Measurements from ENCODE around the gene DONSON. TPM values are rescaled to one million over a fixed set of nuclear protein-coding genes. Genes with fewer than 3 reads are reported as not detected.

The DONSON gene
- total RNA-seq, 4 donors from 2014 or later = 6.1 to 13.2 (median 11.9) TPM

DNA sequence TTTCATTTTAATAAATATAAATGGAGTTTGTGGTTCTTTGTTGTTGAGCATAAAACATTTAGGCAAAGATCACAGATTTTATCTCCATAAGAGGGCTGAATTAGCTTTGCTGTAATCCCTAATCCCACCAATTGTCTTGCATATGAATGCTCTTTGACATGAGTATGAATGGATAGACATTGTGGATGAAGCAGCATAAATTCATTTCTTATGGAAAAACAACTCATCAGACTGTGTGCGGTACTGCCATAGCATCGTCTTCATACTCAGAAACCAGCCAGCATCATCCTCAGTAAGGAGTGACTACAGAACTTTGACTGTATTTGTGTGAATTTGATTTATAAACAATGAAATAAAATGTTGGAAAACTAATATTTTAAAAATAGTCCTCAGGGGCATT lies 26.1 kb downstream of the DONSON start:
- Histone ChIP-seq H3K27me3 (no peaks in the 10 kb centered on the region), H3K36me3 (peaks cover 11 to 97% (median 31%) of the 10 kb centered on the region in 3 donors), H3K27ac (no peak overlapping the region), H3K9me3 (no peaks in the 10 kb centered on the region), H3K4me3 (no peak overlapping the region), H3K4me1 (peaks cover 0 to 16% (median 0%) of the 10 kb centered on the region in 3 donors)
- DNase-seq = no peak
- 90 to 98% methylated on average over 2 of the region's 2 CpGs for WGBS, 2 donors
- TF ChIP-seq, protein P1, sequence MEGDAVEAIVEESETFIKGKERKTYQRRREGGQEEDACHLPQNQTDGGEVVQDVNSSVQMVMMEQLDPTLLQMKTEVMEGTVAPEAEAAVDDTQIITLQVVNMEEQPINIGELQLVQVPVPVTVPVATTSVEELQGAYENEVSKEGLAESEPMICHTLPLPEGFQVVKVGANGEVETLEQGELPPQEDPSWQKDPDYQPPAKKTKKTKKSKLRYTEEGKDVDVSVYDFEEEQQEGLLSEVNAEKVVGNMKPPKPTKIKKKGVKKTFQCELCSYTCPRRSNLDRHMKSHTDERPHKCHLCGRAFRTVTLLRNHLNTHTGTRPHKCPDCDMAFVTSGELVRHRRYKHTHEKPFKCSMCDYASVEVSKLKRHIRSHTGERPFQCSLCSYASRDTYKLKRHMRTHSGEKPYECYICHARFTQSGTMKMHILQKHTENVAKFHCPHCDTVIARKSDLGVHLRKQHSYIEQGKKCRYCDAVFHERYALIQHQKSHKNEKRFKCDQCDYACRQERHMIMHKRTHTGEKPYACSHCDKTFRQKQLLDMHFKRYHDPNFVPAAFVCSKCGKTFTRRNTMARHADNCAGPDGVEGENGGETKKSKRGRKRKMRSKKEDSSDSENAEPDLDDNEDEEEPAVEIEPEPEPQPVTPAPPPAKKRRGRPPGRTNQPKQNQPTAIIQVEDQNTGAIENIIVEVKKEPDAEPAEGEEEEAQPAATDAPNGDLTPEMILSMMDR (IDR thresholded peaks at IDR 0.05) = no peak
- no peak for TF ChIP-seq POLR2A (IDR thresholded peaks at IDR 0.05)
- intact Hi-C loops (cut with DNase I) = no loop called here

DNA sequence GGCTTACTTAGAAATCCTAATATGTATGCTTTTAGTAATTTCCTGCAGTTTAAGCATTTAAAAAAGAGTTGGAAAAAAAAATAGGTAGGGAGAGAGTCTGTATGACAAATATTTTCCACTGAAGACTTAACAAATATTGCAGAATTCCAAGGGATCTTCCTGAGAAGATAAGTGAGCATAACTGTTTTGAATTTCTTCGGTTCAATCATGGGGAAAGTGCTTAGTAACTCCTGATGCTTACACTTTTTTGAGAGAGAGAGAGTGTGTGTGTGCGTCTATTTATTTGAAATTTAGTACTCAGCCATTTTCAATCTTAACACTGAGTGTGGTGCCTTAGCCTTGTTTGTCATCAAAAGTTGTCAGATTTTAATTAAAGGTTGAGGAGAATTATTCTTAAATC lies 27.1 kb downstream of the DONSON start:
- WGBS, 2 donors = 81 to 92% methylated on average over 2 of the region's 2 CpGs
- TF ChIP-seq, protein P1 (IDR thresholded peaks at IDR 0.05) = no peak
- TF ChIP-seq POLR2A (IDR thresholded peaks at IDR 0.05) = no peak
- Histone ChIP-seq H3K9me3 (no peaks in the 10 kb centered on the region), H3K4me1 (peaks cover 0 to 21% (median 0%) of the 10 kb centered on the region in 3 donors), H3K27me3 (no peaks in the 10 kb centered on the region), H3K27ac (no peak overlapping the region), H3K36me3 (peaks cover 11 to 97% (median 28%) of the 10 kb centered on the region in 3 donors), H3K4me3 (no peak overlapping the region)
- intact Hi-C loops (cut with DNase I) = no loop called here
- no peak for DNase-seq

- H3K9me3 ChIP-seq = no peaks in the 10 kb centered on the region
- H3K4me1 ChIP-seq = peaks cover 0 to 25% (median 1%) of the 10 kb centered on the region in 3 donors
- no peak overlapping the region for H3K27ac ChIP-seq
- intact Hi-C loops (cut with DNase I) = no loop called here
- no peak overlapping the region for H3K4me3 ChIP-seq
- peaks cover 11 to 100% (median 28%) of the 10 kb centered on the region in 3 donors for H3K36me3 ChIP-seq
- TF ChIP-seq POLR2A (IDR thresholded peaks at IDR 0.05) = no peak
- TF ChIP-seq, protein P1 (IDR thresholded peaks at IDR 0.05) = no peak
- DNase-seq = no peak
- no peaks in the 10 kb centered on the region for H3K27me3 ChIP-seq
Measured at GRCh38 chr21:33560965-33561364, 27.5 kb downstream of the DONSON start.

DNA sequence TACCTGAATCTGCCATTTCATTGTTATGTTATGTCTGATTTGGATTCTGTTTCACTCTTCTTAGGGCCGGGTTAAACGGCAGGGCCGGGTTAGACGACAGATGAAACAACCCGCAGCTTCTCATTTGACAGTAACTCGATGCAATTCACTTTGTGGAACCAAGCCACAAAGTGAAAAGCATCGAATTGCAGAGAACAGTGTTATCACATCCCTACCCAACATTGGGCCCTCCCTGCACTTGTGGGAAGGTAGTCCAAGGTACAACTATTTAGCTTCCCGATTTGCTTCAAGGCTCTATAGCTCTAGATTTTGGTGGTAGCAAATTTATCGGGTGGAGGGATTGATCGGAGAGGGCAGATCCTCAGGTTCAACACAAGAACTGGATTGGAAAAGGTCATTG lies 28.7 kb downstream of the DONSON start:
- no peak overlapping the region for H3K27ac ChIP-seq
- H3K27me3 ChIP-seq = no peaks in the 10 kb centered on the region
- WGBS, 2 donors = 86 to 95% methylated on average over 10 of the region's 10 CpGs
- intact Hi-C loops (cut with DNase I) = no loop called here
- no peak for DNase-seq
- peaks cover 0 to 33% (median 8%) of the 10 kb centered on the region in 3 donors for H3K4me1 ChIP-seq
- H3K4me3 ChIP-seq = no peak overlapping the region
- H3K9me3 ChIP-seq = no peaks in the 10 kb centered on the region
- H3K36me3 ChIP-seq = peaks cover 11 to 100% (median 31%) of the 10 kb centered on the region in 3 donors
- TF ChIP-seq, protein P1 (IDR thresholded peaks at IDR 0.05) = no peak
- no peak for TF ChIP-seq POLR2A (IDR thresholded peaks at IDR 0.05)

- peaks cover 0 to 42% (median 8%) of the 10 kb centered on the region in 3 donors for H3K4me1 ChIP-seq
- no peaks in the 10 kb centered on the region for H3K9me3 ChIP-seq
- TF ChIP-seq, protein P1 (IDR thresholded peaks at IDR 0.05) = no peak
- TF ChIP-seq POLR2A (IDR thresholded peaks at IDR 0.05) = no peak
- DNase-seq = no peak
- no peaks in the 10 kb centered on the region for H3K27me3 ChIP-seq
- intact Hi-C loops (cut with DNase I) = no loop called here
- no peak overlapping the region for H3K4me3 ChIP-seq
- WGBS, 2 donors = 65 to 69% methylated on average over 4 of the region's 4 CpGs
- peaks cover 18 to 100% (median 37%) of the 10 kb centered on the region in 3 donors for H3K36me3 ChIP-seq
- no peak overlapping the region for H3K27ac ChIP-seq
Measured at GRCh38 chr21:33558777-33559421, 29.6 kb downstream of the DONSON start.

Data from esophagus squamous epithelium (tissue), 5 donors.